Loucy (cell line): ENCODE results near the gene S100A9.

ENCODE experiments used
- CTCF ChIP-seq: fragments of 200-600 bp; sonication (generic); conservative IDR thresholded peaks from 2 replicates; pipeline ENCODE4 v1.5.1; 2014; ENCODE audit warnings: mild to moderate bottlenecking, antibody characterized with exemption, low read length
- EZH2phosphoT487 ChIP-seq: fragments of 200-600 bp; IDR thresholded peaks from 2 replicates; pipeline ENCODE4 v1.6.1; 2018; ENCODE audit warnings: antibody characterized with exemption, mild to moderate bottlenecking, moderate library complexity, borderline replicate concordance

- no peak for TF ChIP-seq CTCF
- no peak for TF ChIP-seq EZH2phosphoT487
These were observed 3.2 kb downstream of the S100A9 start for GRCh38 chr1:153360592-153361479.
